GM12865 (cell line): ENCODE data around the gene MXD3.
A peak's percentile ranks its signal among the peaks of the same experiment; 100 is the strongest.

ENCODE experiments used
- DNase-seq: peaks from one replicate; pipeline ENCODE4 v3.0.0; 2010; ENCODE audit warnings: low read depth
- H3K4me3 ChIP-seq: 2 replicates; pipeline ENCODE4 v1.5.1; 2011; ENCODE audit warnings: mild to moderate bottlenecking, low read depth, low read length, control low read depth
- TF ChIP-seq, protein P1 (sequence below): IDR thresholded peaks from 2 replicates; pipeline ENCODE4 v1.5.1; 2011; ENCODE audit warnings: low read length, control low read depth, low read depth, inconsistent platforms; ENCODE audit not compliant: insufficient read depth; ENCODE audit errors: missing control alignments

MXD3 gene

DNA sequence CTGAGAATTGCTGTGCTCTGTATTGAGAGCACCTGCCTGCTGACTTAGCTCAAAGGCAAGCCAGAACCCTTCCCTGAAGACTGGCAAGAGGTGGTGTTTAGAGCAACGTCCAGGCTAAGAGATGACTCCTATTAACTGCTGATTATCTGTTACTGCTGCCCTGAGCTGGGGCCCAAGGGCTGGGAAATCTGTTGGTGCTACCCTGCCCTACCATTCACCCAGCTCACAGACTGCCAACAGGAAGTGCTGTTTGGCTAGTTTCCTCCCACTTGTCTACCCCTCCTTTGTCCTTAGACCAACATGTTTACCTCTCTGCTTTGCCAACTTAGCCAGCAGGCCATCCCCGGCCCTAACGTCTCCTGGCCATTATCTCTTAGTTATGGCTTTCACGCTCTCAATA is 15.1 kb downstream of the MXD3 start:
- no peak overlapping the region for H3K4me3 ChIP-seq
- no peak for DNase-seq
- TF ChIP-seq, protein P1, sequence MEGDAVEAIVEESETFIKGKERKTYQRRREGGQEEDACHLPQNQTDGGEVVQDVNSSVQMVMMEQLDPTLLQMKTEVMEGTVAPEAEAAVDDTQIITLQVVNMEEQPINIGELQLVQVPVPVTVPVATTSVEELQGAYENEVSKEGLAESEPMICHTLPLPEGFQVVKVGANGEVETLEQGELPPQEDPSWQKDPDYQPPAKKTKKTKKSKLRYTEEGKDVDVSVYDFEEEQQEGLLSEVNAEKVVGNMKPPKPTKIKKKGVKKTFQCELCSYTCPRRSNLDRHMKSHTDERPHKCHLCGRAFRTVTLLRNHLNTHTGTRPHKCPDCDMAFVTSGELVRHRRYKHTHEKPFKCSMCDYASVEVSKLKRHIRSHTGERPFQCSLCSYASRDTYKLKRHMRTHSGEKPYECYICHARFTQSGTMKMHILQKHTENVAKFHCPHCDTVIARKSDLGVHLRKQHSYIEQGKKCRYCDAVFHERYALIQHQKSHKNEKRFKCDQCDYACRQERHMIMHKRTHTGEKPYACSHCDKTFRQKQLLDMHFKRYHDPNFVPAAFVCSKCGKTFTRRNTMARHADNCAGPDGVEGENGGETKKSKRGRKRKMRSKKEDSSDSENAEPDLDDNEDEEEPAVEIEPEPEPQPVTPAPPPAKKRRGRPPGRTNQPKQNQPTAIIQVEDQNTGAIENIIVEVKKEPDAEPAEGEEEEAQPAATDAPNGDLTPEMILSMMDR = no peak

DNA sequence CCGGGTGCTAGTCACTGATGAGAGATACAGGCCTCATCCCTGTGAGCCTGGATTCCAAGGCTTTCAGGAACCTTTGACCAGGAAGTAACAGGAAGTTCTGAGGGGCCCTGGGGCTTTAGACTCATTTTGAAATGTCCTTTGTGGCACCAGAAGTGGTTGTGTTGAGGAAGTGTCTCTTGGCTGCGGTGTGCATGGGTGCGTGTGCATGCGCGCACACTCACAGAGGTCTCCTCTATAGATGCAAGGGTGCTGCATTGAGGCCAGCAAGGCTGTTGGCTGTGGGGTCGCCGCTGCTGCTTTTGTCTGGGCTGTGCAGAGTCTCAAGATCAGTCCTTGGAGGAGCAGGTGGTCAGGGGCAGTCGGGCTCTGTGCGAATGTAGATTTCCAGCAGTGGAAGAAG is 15.8 kb downstream of the MXD3 start:
- no peak for DNase-seq
- TF ChIP-seq, protein P1 = no peak
- no peak overlapping the region for H3K4me3 ChIP-seq

DNA sequence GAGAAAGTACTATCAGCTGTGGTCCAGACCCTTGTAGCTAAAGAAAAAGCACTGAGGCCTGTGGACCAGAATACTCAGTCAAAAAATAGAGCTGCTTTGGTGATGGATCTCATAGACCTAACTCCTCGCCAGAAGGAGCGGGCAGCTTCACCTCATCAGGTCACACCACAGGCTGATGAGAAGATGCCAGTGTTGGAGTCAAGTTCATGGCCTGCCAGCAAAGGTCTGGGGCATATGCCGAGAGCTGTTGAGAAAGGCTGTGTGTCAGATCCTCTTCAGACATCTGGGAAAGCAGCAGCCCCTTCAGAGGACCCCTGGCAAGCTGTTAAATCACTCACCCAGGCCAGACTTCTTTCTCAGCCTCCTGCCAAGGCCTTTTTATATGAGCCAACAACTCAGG is 17.1 kb downstream of the MXD3 start:
- TF ChIP-seq, protein P1 = no peak
- no peak for DNase-seq
- H3K4me3 ChIP-seq = no peak overlapping the region

DNA sequence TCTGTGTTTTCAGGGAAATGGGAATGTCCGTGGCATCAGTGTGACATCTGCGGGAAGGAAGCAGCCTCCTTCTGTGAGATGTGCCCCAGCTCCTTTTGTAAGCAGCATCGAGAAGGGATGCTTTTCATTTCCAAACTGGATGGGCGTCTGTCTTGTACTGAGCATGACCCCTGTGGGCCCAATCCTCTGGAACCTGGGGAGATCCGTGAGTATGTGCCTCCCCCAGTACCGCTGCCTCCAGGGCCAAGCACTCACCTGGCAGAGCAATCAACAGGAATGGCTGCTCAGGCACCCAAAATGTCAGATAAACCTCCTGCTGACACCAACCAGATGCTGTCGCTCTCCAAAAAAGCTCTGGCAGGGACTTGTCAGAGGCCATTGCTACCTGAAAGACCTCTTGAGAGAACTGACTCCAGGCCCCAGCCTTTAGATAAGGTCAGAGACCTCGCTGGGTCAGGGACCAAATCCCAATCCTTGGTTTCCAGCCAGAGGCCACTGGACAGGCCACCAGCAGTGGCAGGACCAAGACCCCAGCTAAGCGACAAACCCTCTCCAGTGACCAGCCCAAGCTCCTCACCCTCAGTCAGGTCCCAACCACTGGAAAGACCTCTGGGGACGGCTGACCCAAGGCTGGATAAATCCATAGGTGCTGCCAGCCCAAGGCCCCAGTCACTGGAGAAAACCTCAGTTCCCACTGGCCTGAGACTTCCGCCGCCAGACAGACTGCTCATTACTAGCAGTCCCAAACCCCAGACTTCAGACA is 17.7 kb downstream of the MXD3 start:
- no peak overlapping the region for H3K4me3 ChIP-seq
- no peak for DNase-seq
- TF ChIP-seq, protein P1 = no peak

DNA sequence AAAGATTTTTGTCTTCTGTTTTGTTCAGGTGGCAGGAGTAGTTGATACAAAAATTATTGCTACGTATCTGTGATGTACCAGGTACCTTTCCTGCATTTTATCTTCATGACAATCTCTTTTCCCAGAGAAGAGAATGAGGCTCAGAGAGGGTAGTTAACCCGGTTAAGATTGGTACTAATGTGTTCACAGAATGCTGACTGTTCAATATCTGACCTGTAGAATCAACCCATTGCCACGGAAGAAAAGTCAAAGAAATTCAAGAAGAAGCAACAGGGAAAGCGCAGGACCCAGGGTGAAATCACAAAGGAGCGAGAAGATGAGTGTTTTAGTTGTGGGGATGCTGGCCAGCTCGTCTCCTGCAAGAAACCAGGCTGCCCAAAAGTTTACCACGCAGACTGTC is 20.0 kb downstream of the MXD3 start:
- no peak for DNase-seq
- TF ChIP-seq, protein P1 = no peak
- H3K4me3 ChIP-seq = no peak overlapping the region

DNA sequence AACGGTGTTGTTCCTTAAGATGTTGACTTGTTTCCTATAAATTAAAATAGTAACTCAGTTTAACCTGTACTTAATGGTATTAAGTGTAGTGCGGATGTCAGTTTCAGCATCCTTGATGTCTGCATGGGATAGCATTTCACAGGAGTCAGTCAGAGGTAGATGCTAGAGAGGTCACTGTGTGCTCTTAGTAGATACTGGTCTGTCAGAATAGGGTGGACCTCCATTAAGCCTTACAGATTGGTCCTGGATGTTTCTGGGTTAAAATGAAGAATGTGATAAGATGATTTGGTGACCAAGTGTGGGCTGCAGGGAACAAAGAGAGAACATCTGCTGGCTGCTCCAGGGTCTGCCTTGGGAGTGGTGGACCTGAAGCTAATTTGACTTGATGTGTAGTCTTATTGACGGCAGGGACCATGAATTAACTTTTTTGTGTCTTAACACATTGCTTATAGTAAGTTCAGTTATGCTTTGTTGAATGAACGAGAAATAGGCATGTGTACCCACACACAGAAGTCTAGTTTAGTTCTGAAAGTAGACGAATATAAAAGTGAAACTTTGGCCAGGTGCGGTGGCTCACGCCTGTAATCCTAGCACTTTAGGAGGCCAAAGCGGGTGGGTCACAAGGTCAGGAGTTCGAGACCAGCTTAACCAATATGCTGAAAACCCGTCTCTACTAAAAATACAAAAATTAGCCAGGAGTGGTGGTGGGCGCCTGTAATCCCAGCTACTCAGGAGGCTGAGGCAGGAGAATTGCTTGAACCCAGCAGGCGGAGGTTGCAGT is 20.7 kb downstream of the MXD3 start:
- DNase-seq = peak; percentile 81
- H3K4me3 ChIP-seq = no peak overlapping the region; the same call in 1 of the 2 replicates
- TF ChIP-seq, protein P1 = no peak
